Measurements from ENCODE around the gene KRTAP19-5.
"Not testable (repeated sequence)": the region's sequence is repeated elsewhere in the genome, so short reads cannot be mapped to it uniquely, and the experiment has no call there.

Gene KRTAP19-5

GRCh38 chr21:30502041-30502440 lies at the start of gene KRTAP19-5:
Gene KRTAP19-5, minus strand, starts transcription at chr21:30502141. Its CDS starts 51 bp downstream, at chr21:30502090.
- no peak for DNase-seq

- DNase-seq = no peak
Measured at GRCh38 chr21:30541764-30542163, 39.8 kb upstream of the KRTAP19-5 start, which contains the start of gene KRTAP19-6. Gene KRTAP19-6, minus strand, starts transcription at chr21:30541864. Its CDS starts 31 bp downstream, at chr21:30541833.

- no peak for DNase-seq
Measured at GRCh38 chr21:30518876-30519275, 16.9 kb upstream of the KRTAP19-5 start.

- no peak for DNase-seq
Measured at GRCh38 chr21:30515681-30516080, 13.7 kb upstream of the KRTAP19-5 start.

GRCh38 chr21:30505621-30506205 lies 3.8 kb upstream of the KRTAP19-5 start:
- DNase-seq = not testable (repeated sequence)

GRCh38 chr21:30497065-30497464 lies 4.9 kb downstream of the KRTAP19-5 start, which contains the start of gene KRTAP19-4:
Gene KRTAP19-4, minus strand, starts transcription at chr21:30497165. Its CDS starts 55 bp downstream, at chr21:30497110.
- no peak for DNase-seq

GRCh38 chr21:30491963-30492428 lies 9.9 kb downstream of the KRTAP19-5 start, which contains the start of gene KRTAP19-3:
Gene KRTAP19-3, minus strand, starts transcription at chr21:30492013. Its CDS starts 56 bp downstream, at chr21:30491957.
- DNase-seq = no peak

GRCh38 chr21:30487336-30487735 lies 14.6 kb downstream of the KRTAP19-5 start, which contains the start of gene KRTAP19-2:
Gene KRTAP19-2, minus strand, starts transcription at chr21:30487436. Its CDS starts 88 bp downstream, at chr21:30487348.
- no peak for DNase-seq

- DNase-seq = no peak
Measured at GRCh38 chr21:30486180-30486579, 15.8 kb downstream of the KRTAP19-5 start.

GRCh38 chr21:30482130-30482529 lies 19.8 kb downstream of the KRTAP19-5 start:
- no peak for DNase-seq

- DNase-seq = no peak
Measured at GRCh38 chr21:30480145-30480544, 21.8 kb downstream of the KRTAP19-5 start, which contains the start of gene KRTAP19-1. Gene KRTAP19-1, minus strand, starts transcription at chr21:30480367. Its CDS starts 50 bp downstream, at chr21:30480317.

- DNase-seq = no peak
Measured at GRCh38 chr21:30479259-30479658, 22.7 kb downstream of the KRTAP19-5 start.

GRCh38 chr21:30478004-30478403 lies 23.9 kb downstream of the KRTAP19-5 start:
- DNase-seq = no peak

GRCh38 chr21:30468900-30469714 lies 32.8 kb downstream of the KRTAP19-5 start:
- no peak for DNase-seq

- DNase-seq = no peak
Measured at GRCh38 chr21:30463713-30464112, 38.2 kb downstream of the KRTAP19-5 start.
